IPS DF 4.7 (cell line): ENCODE results near the gene CRACR2A.

Source experiments
- DNase-seq: peaks from one replicate; pipeline ENCODE4 v3.0.0-alpha.2; 2013; ENCODE audit warnings: low spot score; ENCODE audit errors: extremely low read depth

Gene CRACR2A, protein sequence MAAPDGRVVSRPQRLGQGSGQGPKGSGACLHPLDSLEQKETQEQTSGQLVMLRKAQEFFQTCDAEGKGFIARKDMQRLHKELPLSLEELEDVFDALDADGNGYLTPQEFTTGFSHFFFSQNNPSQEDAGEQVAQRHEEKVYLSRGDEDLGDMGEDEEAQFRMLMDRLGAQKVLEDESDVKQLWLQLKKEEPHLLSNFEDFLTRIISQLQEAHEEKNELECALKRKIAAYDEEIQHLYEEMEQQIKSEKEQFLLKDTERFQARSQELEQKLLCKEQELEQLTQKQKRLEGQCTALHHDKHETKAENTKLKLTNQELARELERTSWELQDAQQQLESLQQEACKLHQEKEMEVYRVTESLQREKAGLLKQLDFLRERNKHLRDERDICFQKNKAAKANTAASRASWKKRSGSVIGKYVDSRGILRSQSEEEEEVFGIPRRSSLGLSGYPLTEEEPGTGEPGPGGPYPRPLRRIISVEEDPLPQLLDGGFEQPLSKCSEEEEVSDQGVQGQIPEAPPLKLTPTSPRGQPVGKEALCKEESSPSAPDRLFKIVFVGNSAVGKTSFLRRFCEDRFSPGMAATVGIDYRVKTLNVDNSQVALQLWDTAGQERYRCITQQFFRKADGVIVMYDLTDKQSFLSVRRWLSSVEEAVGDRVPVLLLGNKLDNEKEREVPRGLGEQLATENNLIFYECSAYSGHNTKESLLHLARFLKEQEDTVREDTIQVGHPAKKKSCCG

DNA sequence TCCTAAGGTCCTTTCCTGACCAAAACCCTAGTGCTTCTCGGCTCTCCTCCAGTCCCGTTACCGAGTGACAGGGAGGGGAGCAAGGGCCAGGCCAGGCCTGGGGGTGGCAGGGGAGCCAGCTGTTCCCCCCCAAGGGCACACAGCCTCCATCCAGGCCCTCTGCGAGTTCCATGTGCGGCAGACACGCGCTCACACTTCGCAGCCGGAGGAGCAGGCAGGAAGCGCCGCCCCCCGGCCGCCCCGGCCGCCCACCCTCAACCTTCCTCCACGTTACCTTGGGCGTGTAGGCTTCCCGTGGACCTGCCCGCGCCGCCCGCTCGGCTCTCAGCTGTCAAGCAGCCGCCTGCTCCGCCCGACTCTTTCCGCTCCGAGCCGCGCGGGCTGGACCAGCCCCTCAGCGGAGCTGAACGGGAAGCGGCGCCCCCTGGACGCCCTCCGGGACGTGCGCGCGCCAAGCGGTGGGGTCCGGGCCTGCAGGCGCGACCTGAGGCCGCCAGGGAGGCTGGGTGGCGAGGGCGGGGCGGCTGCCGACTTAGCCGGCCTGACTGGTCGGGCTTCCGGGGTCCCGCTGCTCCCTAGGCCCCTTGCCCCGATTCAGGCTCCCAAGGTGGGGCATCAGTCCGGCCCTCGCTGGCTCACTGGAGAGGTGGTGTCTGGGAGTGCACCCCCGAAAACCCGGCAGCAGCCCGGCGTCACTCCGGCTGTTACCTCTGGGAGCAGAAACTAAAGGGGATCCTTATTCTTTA, at the start of gene CRACR2A:
Gene CRACR2A, minus strand, starts transcription at position 369 of the 746 bp plus-strand sequence. CDS start 56,110 bp downstream, outside the sequence.
- DNase-seq = no peak

GRCh38 chr12:3797531-3798048, 44.7 kb upstream of the CRACR2A start:
- no peak for DNase-seq

- no peak for DNase-seq
Observed at GRCh38 chr12:3795492-3796133, 42.7 kb upstream of the CRACR2A start.

- no peak for DNase-seq
Observed at GRCh38 chr12:3795066-3795465, 42.2 kb upstream of the CRACR2A start.

GRCh38 chr12:3792623-3793288, 39.8 kb upstream of the CRACR2A start:
- no peak for DNase-seq

- DNase-seq = no peak
Observed at GRCh38 chr12:3791256-3791874, 38.5 kb upstream of the CRACR2A start.

- no peak for DNase-seq
Observed at GRCh38 chr12:3790642-3791041, 37.7 kb upstream of the CRACR2A start.

GRCh38 chr12:3789838-3790237, 36.9 kb upstream of the CRACR2A start:
- no peak for DNase-seq

- DNase-seq = no peak
Observed at GRCh38 chr12:3777206-3777809, 24.4 kb upstream of the CRACR2A start.

GRCh38 chr12:3775385-3776035, 22.6 kb upstream of the CRACR2A start:
- no peak for DNase-seq

- no peak for DNase-seq
Observed at GRCh38 chr12:3772380-3772779, 19.5 kb upstream of the CRACR2A start.

- DNase-seq = no peak
Observed at GRCh38 chr12:3771853-3772252, 18.9 kb upstream of the CRACR2A start.

DNA sequence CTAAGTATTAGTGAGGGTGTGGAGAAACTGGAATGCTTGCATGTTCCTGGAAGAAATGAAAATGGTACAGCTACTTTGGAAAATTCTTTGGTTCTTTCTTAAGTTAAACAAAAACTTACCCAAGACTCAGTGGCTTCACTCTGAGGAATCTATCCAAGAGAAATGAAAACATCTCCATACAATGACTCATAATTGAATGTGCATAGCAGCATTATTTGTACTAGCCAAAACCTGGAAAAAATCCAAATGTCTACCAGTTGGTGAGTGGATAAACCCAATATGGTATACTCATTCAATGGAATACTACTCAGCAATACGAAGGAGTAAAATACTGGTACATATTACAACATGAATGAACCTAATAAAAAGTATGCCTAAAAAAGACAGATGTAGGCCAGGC, 18.0 kb upstream of the CRACR2A start:
- no peak for DNase-seq

- DNase-seq = no peak
Observed at GRCh38 chr12:3768911-3769447, 16.1 kb upstream of the CRACR2A start.

GRCh38 chr12:3761116-3761735, 8.3 kb upstream of the CRACR2A start:
- no peak for DNase-seq

GRCh38 chr12:3759878-3760277, 7.0 kb upstream of the CRACR2A start:
- DNase-seq = no peak

GRCh38 chr12:3757261-3757660, 4.4 kb upstream of the CRACR2A start:
- no peak for DNase-seq

GRCh38 chr12:3755898-3756297, 3.0 kb upstream of the CRACR2A start:
- DNase-seq = no peak
